ENCODE measurements around the gene OR2A7.
"Not testable (repeated sequence)": the region's sequence is repeated elsewhere in the genome, so short reads cannot be mapped to it uniquely, and the experiment has no call there.

Gene OR2A7

DNA sequence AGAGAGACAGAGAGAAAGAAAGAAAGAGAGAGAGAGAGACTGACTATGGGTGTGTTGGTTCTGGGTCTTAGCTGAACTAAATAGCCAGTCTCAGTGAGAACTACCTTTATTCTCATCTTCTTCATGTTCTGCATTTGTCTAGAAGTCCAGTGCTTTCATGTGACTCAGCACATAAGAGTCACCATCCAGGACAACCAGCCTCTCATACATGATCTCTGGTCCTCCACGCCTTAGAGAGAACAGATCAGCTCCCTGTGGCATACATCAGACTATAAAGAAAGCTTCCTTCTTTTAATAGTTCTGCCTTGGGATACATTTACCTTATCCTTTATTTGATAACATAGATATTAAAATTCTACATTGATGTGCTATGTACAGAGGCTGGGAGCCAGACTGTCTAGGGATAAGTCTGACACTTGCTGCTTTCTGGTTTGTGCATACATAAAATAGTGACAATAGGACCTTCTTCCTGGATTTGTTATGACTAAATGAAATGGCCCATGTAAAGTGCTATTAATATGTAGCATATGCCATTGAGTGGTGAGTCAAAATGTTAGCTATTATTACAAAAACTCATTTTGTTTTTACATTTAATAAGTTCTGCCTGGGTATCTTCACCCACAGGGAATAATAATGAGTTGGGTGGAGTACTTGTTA, 16.8 kb downstream of the OR2A7 start:
- not testable (repeated sequence) for H3K36me3 ChIP-seq (ENCODE audit: insufficient read depth, low read length); H3K4me3 ChIP-seq (ENCODE audit: low read length); H3K4me1 ChIP-seq (ENCODE audit: insufficient read depth, low read length); H3K27me3 ChIP-seq (ENCODE audit: insufficient read depth, low read length); H3K9ac ChIP-seq (ENCODE audit: low read depth, low read length); H3K9me3 ChIP-seq (ENCODE audit: insufficient read depth, low read depth, low read length); H3K27ac ChIP-seq (ENCODE audit: low read depth, low read length)
- WGBS, result no CpG with 5 or more reads among the region's 1 CpG

DNA sequence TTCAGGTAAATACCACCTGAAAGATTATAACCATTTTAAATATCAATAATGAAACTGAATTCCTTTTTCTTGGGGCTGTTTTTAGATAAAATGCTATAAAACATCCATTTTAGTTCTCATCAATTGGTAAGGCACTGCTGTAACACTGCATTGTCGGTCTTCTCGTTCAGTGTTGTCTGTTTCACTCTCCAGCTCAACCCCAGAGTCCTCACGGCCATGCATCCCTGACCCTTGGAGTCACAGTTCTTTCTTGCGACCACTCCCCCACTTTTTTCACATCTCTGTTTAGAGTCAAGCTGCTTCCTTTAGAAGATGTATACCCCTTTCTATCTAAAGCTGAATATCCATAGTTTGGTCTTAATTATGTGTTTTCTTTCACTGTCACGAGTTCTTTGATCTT, 17.6 kb downstream of the OR2A7 start:
- not testable (repeated sequence) for H3K9me3 ChIP-seq (ENCODE audit: insufficient read depth, low read depth, low read length); H3K9ac ChIP-seq (ENCODE audit: low read depth, low read length); H3K36me3 ChIP-seq (ENCODE audit: insufficient read depth, low read length); H3K4me1 ChIP-seq (ENCODE audit: insufficient read depth, low read length); H3K27me3 ChIP-seq (ENCODE audit: insufficient read depth, low read length); H3K4me3 ChIP-seq (ENCODE audit: low read length); H3K27ac ChIP-seq (ENCODE audit: low read depth, low read length)
- WGBS, result no CpG with 5 or more reads among the region's 5 CpGs

DNA sequence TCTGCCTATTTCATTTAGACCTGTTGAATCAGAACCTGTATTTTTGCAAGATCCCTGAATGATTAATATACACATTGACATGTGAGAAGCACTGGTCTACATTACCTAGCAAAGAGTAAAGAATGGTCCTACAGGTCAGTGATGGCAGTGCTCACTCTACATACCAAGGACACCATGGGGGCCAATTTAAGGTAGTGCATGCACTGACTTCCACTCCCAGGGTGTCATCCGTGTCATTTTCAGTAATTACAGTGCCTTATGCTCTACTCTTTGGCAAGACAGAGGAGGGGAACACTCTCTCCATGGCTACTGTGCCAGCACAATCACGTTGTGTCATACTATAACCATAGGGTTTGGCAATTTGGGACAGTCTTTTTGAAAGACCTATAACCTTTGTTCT, 19.2 kb downstream of the OR2A7 start:
- not testable (repeated sequence) for H3K36me3 ChIP-seq (ENCODE audit: insufficient read depth, low read length); H3K4me1 ChIP-seq (ENCODE audit: insufficient read depth, low read length); H3K27ac ChIP-seq (ENCODE audit: low read depth, low read length); H3K9me3 ChIP-seq (ENCODE audit: insufficient read depth, low read depth, low read length); H3K4me3 ChIP-seq (ENCODE audit: low read length); H3K9ac ChIP-seq (ENCODE audit: low read depth, low read length); H3K27me3 ChIP-seq (ENCODE audit: insufficient read depth, low read length)
- no CpG with 5 or more reads among the region's 2 CpGs for WGBS

DNA sequence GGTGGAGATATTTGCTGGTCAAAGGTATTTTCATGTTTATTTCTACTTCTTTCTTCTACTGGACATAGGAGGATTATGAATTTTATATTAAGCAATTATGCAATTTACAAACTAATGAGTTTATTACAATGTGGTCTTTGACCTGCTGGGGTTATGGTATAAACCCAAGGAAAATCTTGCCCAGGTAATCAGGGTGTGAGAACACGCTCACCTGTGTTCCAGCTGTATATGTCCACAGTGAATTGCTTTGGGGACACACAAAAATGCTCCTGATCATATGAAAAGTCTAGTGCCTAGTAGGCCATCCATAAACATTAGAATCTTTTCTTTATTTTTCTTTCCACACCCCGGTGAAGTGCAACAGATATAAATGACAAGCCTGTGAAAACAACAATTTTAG, 25.2 kb downstream of the OR2A7 start, which contains the start of gene OR2A42:
TSS of gene OR2A42 (minus strand) at position 241 of the 400 bp plus-strand sequence. CDS start 6,762 bp downstream, outside the sequence.
- H3K9ac ChIP-seq (ENCODE audit: low read depth, low read length); H3K4me1 ChIP-seq (ENCODE audit: insufficient read depth, low read length); H3K4me3 ChIP-seq (ENCODE audit: low read length); H3K27me3 ChIP-seq (ENCODE audit: insufficient read depth, low read length); H3K27ac ChIP-seq (ENCODE audit: low read depth, low read length); H3K36me3 ChIP-seq (ENCODE audit: insufficient read depth, low read length); H3K9me3 ChIP-seq (ENCODE audit: insufficient read depth, low read depth, low read length): not testable (repeated sequence)
- no CpG with 5 or more reads among the region's 2 CpGs for WGBS

DNA sequence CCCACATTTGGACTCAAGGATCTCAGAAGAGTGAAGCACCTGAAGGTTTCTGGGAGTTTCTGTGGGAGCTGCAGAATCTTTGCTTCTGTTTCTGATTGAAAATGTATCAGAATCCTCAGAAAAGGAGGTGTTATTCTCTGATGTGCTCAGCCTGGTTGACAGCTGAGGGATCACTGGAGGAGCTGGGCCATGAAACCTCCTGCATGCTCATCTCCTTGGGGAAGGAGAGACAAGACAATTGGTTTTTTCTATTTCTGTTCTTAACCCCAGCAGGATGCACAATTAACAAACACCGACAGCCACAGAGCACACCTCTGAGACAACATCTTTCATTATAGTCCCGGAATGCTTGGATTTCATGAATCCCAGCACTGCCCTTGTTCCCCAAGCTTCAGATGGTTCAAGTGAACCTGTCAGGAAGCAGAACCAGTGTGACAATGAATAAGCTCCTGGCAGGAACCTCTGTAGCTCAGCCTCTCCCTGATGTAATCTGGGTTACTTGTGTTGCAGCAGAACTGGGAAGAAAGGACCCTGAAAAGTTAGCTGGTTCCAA, 26.0 kb downstream of the OR2A7 start:
- H3K27me3 ChIP-seq (ENCODE audit: insufficient read depth, low read length); H3K36me3 ChIP-seq (ENCODE audit: insufficient read depth, low read length); H3K4me1 ChIP-seq (ENCODE audit: insufficient read depth, low read length); H3K4me3 ChIP-seq (ENCODE audit: low read length); H3K27ac ChIP-seq (ENCODE audit: low read depth, low read length); H3K9ac ChIP-seq (ENCODE audit: low read depth, low read length); H3K9me3 ChIP-seq (ENCODE audit: insufficient read depth, low read depth, low read length): not testable (repeated sequence)
- WGBS, result 75% methylated on average over 1 of the region's 2 CpGs

DNA sequence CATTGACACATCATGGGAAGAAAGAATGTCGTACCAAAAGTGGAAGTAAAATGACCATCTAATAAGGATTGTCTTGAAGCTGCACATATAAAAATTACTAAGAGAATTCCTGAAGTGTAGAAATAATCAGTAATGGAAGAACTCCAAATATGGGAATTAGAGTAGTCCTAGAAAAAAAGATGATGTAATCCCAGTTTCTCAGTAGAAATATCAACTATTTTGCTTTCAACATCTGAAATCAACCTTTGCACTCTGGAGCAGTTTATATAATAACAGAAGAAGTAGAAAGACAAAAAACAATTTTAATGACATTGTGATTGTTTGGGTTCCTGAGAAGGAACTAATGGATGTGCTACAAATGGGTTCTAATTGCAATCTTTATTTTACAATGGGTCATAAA, 31.6 kb downstream of the OR2A7 start:
- H3K36me3 ChIP-seq (ENCODE audit: insufficient read depth, low read length); H3K9me3 ChIP-seq (ENCODE audit: insufficient read depth, low read depth, low read length); H3K4me3 ChIP-seq (ENCODE audit: low read length); H3K27me3 ChIP-seq (ENCODE audit: insufficient read depth, low read length); H3K9ac ChIP-seq (ENCODE audit: low read depth, low read length); H3K27ac ChIP-seq (ENCODE audit: low read depth, low read length); H3K4me1 ChIP-seq (ENCODE audit: insufficient read depth, low read length): not testable (repeated sequence)
- WGBS, result 100% methylated on average over 1 of the region's 1 CpG

DNA sequence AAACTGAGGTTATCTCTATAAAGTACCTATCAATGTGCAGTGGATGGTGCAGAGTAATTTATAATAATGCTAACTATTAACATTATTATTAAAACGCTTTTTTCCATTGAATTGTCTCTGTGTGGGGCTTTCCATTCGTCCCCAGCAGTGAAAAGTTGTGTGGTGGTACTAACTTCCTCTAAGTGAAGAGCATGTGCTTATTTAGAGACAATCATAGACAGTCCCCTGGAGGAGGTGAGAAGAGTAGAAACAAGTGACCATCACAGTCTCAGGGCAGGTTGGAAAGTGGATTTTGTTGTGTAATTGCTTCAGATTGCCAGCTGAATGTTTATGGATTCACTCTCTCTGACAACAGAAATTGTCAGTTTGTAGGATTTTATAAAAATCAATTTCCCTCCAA, 33.6 kb downstream of the OR2A7 start:
- H3K27me3 ChIP-seq (ENCODE audit: insufficient read depth, low read length); H3K4me3 ChIP-seq (ENCODE audit: low read length); H3K36me3 ChIP-seq (ENCODE audit: insufficient read depth, low read length); H3K9ac ChIP-seq (ENCODE audit: low read depth, low read length); H3K9me3 ChIP-seq (ENCODE audit: insufficient read depth, low read depth, low read length); H3K4me1 ChIP-seq (ENCODE audit: insufficient read depth, low read length); H3K27ac ChIP-seq (ENCODE audit: low read depth, low read length): not testable (repeated sequence)
- WGBS, result no CpG with 5 or more reads among the region's 2 CpGs

DNA sequence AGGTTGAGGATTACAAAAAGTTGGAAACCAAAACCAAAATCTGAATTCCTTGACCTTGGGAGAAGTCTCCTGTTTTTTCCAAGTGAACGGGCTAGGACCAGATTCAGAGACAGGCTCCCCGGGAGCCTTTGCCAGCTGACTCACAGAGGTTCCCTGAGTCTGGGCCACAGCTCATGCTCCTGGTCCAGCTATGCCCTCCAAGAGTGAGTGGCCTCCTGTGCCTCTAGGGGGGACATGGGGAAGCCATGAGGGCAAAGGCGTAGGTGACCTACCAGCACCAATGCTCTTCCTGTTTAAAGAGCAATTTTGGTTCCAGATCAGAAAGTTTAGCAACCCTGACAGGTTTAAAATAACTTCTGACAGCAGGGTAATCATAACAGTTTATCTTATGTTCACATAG, 35.8 kb downstream of the OR2A7 start:
- not testable (repeated sequence) for H3K4me3 ChIP-seq (ENCODE audit: low read length); H3K9me3 ChIP-seq (ENCODE audit: insufficient read depth, low read depth, low read length); H3K27me3 ChIP-seq (ENCODE audit: insufficient read depth, low read length); H3K9ac ChIP-seq (ENCODE audit: low read depth, low read length); H3K36me3 ChIP-seq (ENCODE audit: insufficient read depth, low read length); H3K4me1 ChIP-seq (ENCODE audit: insufficient read depth, low read length); H3K27ac ChIP-seq (ENCODE audit: low read depth, low read length)
- 85% methylated on average over 1 of the region's 3 CpGs for WGBS

DNA sequence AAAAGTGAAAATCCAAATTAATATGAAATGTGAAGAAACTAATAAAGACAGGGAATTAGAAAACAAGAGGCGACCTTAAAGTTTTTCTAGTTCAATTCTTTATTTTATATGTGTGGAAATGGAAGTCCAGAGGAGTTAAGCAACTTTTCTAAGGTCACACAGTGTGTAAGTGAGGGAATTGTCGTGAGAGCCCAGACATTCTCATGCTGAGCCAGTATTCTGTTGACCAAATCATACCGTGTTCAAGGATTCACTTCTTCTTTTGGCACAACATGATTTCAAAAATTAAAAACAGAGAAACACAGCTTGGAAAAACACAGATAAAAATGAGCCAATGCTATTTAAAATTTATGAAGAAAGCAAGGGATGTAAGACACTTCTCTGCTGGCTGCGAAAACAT, 37.7 kb downstream of the OR2A7 start:
- H3K9ac ChIP-seq (ENCODE audit: low read depth, low read length); H3K27ac ChIP-seq (ENCODE audit: low read depth, low read length); H3K4me3 ChIP-seq (ENCODE audit: low read length); H3K27me3 ChIP-seq (ENCODE audit: insufficient read depth, low read length); H3K4me1 ChIP-seq (ENCODE audit: insufficient read depth, low read length); H3K36me3 ChIP-seq (ENCODE audit: insufficient read depth, low read length); H3K9me3 ChIP-seq (ENCODE audit: insufficient read depth, low read depth, low read length): not testable (repeated sequence)
- 100% methylated on average over 2 of the region's 4 CpGs for WGBS

DNA sequence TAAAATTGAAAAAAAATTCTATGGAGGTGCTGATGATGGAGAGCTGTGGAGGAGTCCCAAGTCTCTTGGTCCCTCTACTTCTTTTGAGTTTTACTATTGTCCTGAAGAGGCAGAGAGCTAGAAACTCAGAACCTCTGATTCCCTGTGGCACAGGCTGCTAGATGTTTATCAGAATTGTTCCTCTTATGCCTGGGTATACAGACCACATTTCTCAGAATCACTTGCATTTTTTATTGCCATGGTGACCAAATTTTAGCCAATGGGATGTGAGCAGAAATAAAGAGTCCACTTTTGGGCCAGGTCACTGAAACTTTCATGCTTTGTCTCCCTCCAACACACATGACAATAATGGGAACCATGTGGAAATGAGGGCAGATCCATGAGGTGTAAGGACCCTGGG, 40.9 kb downstream of the OR2A7 start:
- H3K27ac ChIP-seq (ENCODE audit: low read depth, low read length); H3K9me3 ChIP-seq (ENCODE audit: insufficient read depth, low read depth, low read length); H3K4me3 ChIP-seq (ENCODE audit: low read length); H3K4me1 ChIP-seq (ENCODE audit: insufficient read depth, low read length); H3K36me3 ChIP-seq (ENCODE audit: insufficient read depth, low read length); H3K27me3 ChIP-seq (ENCODE audit: insufficient read depth, low read length); H3K9ac ChIP-seq (ENCODE audit: low read depth, low read length): not testable (repeated sequence)

DNA sequence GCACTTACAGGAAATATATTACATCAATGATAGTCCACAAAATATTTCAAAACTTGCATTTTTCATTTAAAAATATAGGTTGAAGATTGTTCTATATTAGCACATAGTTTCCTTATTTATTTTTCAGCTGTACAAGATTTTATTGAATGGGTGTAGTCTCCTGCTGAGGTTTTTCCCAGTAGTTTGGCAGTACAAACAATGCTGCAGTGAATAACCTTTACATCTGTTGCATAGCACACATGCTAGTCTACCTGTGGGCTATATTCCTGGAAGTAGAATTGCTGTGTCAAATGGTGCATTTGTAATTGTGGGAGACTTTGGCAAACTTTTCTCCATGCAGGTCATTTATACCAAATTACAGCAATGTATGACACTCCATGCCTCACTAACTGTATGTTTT, 44.1 kb downstream of the OR2A7 start:
- not testable (repeated sequence) for H3K9ac ChIP-seq (ENCODE audit: low read depth, low read length); H3K36me3 ChIP-seq (ENCODE audit: insufficient read depth, low read length); H3K4me3 ChIP-seq (ENCODE audit: low read length); H3K4me1 ChIP-seq (ENCODE audit: insufficient read depth, low read length); H3K9me3 ChIP-seq (ENCODE audit: insufficient read depth, low read depth, low read length); H3K27me3 ChIP-seq (ENCODE audit: insufficient read depth, low read length); H3K27ac ChIP-seq (ENCODE audit: low read depth, low read length)

DNA sequence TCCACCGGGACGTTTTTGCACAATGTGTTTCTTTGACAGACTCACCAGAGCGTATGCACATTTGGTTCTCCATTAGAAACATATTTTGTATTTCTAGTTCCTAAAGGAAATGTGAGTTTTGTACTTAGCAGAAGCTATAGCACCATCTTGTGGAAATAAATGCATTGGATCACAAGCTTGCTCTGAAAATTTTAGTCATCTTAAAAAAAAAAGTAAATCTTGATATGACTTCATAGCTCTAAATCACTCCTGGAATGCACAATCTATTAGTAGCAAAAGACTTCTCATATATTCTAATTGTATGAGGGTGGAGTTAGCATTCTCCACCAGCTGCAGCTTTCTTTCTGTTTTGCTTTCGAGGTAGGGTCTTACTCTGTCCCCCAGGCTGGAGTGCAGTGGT, 45.4 kb downstream of the OR2A7 start:
- not testable (repeated sequence) for H3K4me3 ChIP-seq (ENCODE audit: low read length); H3K27me3 ChIP-seq (ENCODE audit: insufficient read depth, low read length); H3K9ac ChIP-seq (ENCODE audit: low read depth, low read length); H3K27ac ChIP-seq (ENCODE audit: low read depth, low read length); H3K9me3 ChIP-seq (ENCODE audit: insufficient read depth, low read depth, low read length); H3K36me3 ChIP-seq (ENCODE audit: insufficient read depth, low read length); H3K4me1 ChIP-seq (ENCODE audit: insufficient read depth, low read length)
- no CpG with 5 or more reads among the region's 4 CpGs for WGBS
